ENCODE measurements around the gene ACVR1. TPM values are rescaled to one million over a fixed set of nuclear protein-coding genes. Genes with fewer than 3 reads are reported as not detected.

Gene ACVR1
- total RNA-seq, 1 donor from 2014 or later = 24.3 TPM

- Mint-ChIP-seq H3K27me3 (no peaks in the 10 kb centered on the region), H3K4me1 (ENCODE audit: low read depth) (peaks cover 6% of the 10 kb centered on the region), H3K9me3 (ENCODE audit: low read depth) (no peaks in the 10 kb centered on the region), H3K4me3 (ENCODE audit: low read depth) (no peak overlapping the region), H3K27ac (no peak overlapping the region), H3K36me3 (ENCODE audit: insufficient read depth) (peaks cover 4% of the 10 kb centered on the region)
- DNase-seq (ENCODE audit: low spot score, unreplicated experiment) = no peak
- TF ChIP-seq, protein P1, sequence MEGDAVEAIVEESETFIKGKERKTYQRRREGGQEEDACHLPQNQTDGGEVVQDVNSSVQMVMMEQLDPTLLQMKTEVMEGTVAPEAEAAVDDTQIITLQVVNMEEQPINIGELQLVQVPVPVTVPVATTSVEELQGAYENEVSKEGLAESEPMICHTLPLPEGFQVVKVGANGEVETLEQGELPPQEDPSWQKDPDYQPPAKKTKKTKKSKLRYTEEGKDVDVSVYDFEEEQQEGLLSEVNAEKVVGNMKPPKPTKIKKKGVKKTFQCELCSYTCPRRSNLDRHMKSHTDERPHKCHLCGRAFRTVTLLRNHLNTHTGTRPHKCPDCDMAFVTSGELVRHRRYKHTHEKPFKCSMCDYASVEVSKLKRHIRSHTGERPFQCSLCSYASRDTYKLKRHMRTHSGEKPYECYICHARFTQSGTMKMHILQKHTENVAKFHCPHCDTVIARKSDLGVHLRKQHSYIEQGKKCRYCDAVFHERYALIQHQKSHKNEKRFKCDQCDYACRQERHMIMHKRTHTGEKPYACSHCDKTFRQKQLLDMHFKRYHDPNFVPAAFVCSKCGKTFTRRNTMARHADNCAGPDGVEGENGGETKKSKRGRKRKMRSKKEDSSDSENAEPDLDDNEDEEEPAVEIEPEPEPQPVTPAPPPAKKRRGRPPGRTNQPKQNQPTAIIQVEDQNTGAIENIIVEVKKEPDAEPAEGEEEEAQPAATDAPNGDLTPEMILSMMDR (IDR thresholded peaks at IDR 0.05; ENCODE audit: unreplicated experiment) = no peak
Measured at GRCh38 chr2:157803952-157804351, 72.2 kb downstream of the ACVR1 start.

DNA sequence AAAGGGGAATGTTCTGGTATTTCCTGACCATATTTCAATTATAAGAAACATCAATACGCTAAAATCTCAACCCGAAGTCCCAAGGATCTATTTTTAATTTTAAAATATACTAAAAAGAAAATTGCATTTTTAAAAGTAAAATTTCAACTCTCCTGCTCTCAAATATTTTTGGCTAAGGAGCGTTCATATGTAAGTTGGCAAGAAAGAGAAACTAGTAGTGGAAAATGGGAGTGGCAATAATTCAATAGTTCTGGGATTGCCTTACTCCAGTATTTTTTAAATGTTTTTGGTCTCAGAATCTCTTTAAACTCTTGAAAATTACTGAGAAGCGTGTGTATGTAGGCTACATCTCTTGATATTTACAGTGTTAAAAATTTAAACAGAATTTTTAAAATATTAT, 72.7 kb downstream of the ACVR1 start:
- TF ChIP-seq, protein P1 (IDR thresholded peaks at IDR 0.05; ENCODE audit: unreplicated experiment) = no peak
- Mint-ChIP-seq H3K4me3 (ENCODE audit: low read depth) (no peak overlapping the region), H3K27ac (no peak overlapping the region), H3K4me1 (ENCODE audit: low read depth) (peaks cover 6% of the 10 kb centered on the region), H3K36me3 (ENCODE audit: insufficient read depth) (peaks cover 4% of the 10 kb centered on the region), H3K9me3 (ENCODE audit: low read depth) (no peaks in the 10 kb centered on the region), H3K27me3 (no peaks in the 10 kb centered on the region)
- no peak for DNase-seq (ENCODE audit: low spot score, unreplicated experiment)

DNA sequence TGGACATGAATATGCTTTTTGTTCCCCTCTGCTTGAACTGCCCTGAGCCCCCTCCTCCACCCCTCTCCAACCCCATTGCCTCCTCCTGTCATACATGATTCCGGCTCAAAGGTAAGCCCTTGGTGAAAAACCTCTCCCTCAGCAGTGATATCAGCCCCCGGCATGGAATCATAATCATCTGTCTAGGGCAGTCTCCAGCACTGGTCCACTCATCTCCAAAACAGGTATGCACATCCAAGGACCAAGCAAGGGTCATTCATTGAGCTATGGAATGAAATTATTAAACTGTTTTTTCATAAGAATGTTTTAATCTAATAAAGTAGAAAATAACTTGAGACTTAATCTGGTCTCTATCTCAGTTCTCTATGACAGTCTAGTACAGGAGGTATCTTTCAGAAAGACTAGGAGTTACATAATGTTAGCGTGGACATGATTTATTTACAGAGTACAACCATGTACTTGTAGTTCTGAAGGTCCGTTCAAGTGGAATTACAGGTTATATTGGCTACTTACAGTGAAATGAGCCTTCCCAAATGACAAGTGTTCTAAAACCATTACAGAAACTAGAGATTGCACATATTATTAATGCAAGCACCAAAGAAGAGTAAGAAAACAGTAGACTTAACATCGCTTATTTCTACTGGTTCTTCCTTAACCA, 75.2 kb downstream of the ACVR1 start:
- H3K27ac Mint-ChIP-seq = no peak overlapping the region
- H3K36me3 Mint-ChIP-seq (ENCODE audit: insufficient read depth) = peaks cover 3% of the 10 kb centered on the region
- no peaks in the 10 kb centered on the region for H3K9me3 Mint-ChIP-seq (ENCODE audit: low read depth)

GRCh38 chr2:157793053-157793612, 83.0 kb downstream of the ACVR1 start:
- H3K27ac Mint-ChIP-seq = no peak overlapping the region
- no peak for DNase-seq (ENCODE audit: low spot score, unreplicated experiment)
- no peaks in the 10 kb centered on the region for H3K27me3 Mint-ChIP-seq
- H3K9me3 Mint-ChIP-seq (ENCODE audit: low read depth) = no peaks in the 10 kb centered on the region
- TF ChIP-seq, protein P1 (IDR thresholded peaks at IDR 0.05; ENCODE audit: unreplicated experiment) = peak; percentile 43
- H3K4me1 Mint-ChIP-seq (ENCODE audit: low read depth) = peaks cover 17% of the 10 kb centered on the region
- peaks cover 3% of the 10 kb centered on the region for H3K36me3 Mint-ChIP-seq (ENCODE audit: insufficient read depth)
- H3K4me3 Mint-ChIP-seq (ENCODE audit: low read depth) = no peak overlapping the region

More for the DNA sequence above, 75.2 kb downstream of the ACVR1 start:
- TF ChIP-seq, protein P1 (IDR thresholded peaks at IDR 0.05; ENCODE audit: unreplicated experiment) = no peak
- H3K4me1 Mint-ChIP-seq (ENCODE audit: low read depth) = no peaks in the 10 kb centered on the region
- no peaks in the 10 kb centered on the region for H3K27me3 Mint-ChIP-seq
- DNase-seq (ENCODE audit: low spot score, unreplicated experiment) = no peak
- no peak overlapping the region for H3K4me3 Mint-ChIP-seq (ENCODE audit: low read depth)

DNA sequence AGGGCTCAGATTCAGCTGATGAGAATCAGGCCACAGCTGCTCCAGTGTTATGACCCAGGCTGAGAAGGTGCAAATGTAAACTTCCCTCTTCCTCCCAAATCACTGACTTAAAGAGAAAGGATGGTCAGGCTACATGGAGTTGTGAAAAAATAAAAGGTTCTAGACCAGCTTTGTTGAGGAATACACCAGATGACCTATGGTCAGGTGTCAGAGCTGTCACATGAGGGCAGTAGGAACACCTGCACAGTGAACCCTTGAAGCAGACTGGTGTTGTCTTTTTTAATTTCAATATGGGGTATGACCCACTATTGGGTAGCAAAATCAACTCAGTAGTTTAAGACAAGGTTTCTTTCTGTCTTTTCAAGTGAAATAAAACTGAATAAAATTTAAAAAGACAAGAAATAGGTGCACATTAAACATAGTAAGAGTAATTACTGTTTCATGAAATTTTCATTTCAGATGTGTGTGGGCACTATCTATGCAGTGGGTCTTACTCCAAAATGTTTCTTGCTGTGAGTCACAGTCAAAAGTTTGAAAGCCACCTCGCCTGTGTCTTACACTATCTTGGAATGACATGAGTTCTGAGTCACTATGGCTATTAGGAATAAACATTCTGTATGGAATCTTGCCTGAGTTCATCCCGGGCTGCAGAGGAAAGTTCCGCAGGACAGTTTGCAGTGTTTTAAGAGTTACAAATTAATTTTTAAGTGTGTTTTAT, 83.6 kb downstream of the ACVR1 start:
- Mint-ChIP-seq H3K4me3 (ENCODE audit: low read depth) (no peak overlapping the region), H3K4me1 (ENCODE audit: low read depth) (peaks cover 22% of the 10 kb centered on the region), H3K36me3 (ENCODE audit: insufficient read depth) (peaks cover 3% of the 10 kb centered on the region), H3K27me3 (no peaks in the 10 kb centered on the region), H3K9me3 (ENCODE audit: low read depth) (no peaks in the 10 kb centered on the region), H3K27ac (no peak overlapping the region)
- TF ChIP-seq, protein P1 (IDR thresholded peaks at IDR 0.05; ENCODE audit: unreplicated experiment) = no peak
- no peak for DNase-seq (ENCODE audit: low spot score, unreplicated experiment)

Data from progenitor cell of endocrine pancreas (in vitro differentiated cells).